Osteocyte (in vitro differentiated cells): ENCODE data around the gene SEMA4G. TPM values are rescaled to one million over a fixed set of nuclear protein-coding genes. Genes with fewer than 3 reads are reported as not detected.
"Not testable (repeated sequence)": the region's sequence is repeated elsewhere in the genome, so short reads cannot be mapped to it uniquely, and the experiment has no call there.

Experiments used
- DNase-seq: peaks from one replicate; pipeline ENCODE4 v3.0.0; 2021; ENCODE audit warnings: mixed read lengths; ENCODE audit not compliant: unreplicated experiment; ENCODE audit errors: extremely low spot score
- H3K27ac Mint-ChIP-seq: one replicate; pipeline ENCODE4 v1.8.0; 2021; ENCODE audit warnings: mild to moderate bottlenecking, mixed read lengths; ENCODE audit not compliant: unreplicated experiment
- H3K27me3 Mint-ChIP-seq: one replicate; pipeline ENCODE4 v1.8.0; 2021; ENCODE audit warnings: mixed read lengths; ENCODE audit not compliant: unreplicated experiment
- H3K36me3 Mint-ChIP-seq: one replicate; pipeline ENCODE4 v1.8.0; 2021; ENCODE audit warnings: mixed read lengths; ENCODE audit not compliant: unreplicated experiment
- H3K4me1 Mint-ChIP-seq: one replicate; pipeline ENCODE4 v1.8.0; 2021; ENCODE audit warnings: mixed read lengths; ENCODE audit not compliant: unreplicated experiment
- H3K4me3 Mint-ChIP-seq: one replicate; pipeline ENCODE4 v1.8.0; 2021; ENCODE audit warnings: mild to moderate bottlenecking, moderate library complexity, mixed read lengths; ENCODE audit not compliant: unreplicated experiment
- H3K9me3 Mint-ChIP-seq: one replicate; pipeline ENCODE4 v1.8.0; 2021; ENCODE audit warnings: mixed read lengths; ENCODE audit not compliant: unreplicated experiment
- total RNA-seq: library from RNA; stranded (reverse); gene quantifications from 2 replicates; pipeline ENCODE4 v1.2.1, GENCODE V29; 2021
- TF ChIP-seq, protein P1 (sequence below): fragments of 200-600 bp; sonication (generic); IDR thresholded peaks from 2 replicates; pipeline ENCODE4 v1.5.0; 2021; ENCODE audit warnings: antibody characterized with exemption, mild to moderate bottlenecking, moderate library complexity

SEMA4G gene
- total RNA-seq, 1 donor from 2014 or later = 7.1 TPM

GRCh38 chr10:100970076-100970913 lies 991 bp downstream of the SEMA4G start:
- peaks cover 4% of the 10 kb centered on the region for H3K36me3 Mint-ChIP-seq
- H3K27me3 Mint-ChIP-seq = no peaks in the 10 kb centered on the region
- H3K4me1 Mint-ChIP-seq = peaks cover 11% of the 10 kb centered on the region
- H3K27ac Mint-ChIP-seq = no peak overlapping the region
- H3K9me3 Mint-ChIP-seq = no peaks in the 10 kb centered on the region
- TF ChIP-seq, protein P1, sequence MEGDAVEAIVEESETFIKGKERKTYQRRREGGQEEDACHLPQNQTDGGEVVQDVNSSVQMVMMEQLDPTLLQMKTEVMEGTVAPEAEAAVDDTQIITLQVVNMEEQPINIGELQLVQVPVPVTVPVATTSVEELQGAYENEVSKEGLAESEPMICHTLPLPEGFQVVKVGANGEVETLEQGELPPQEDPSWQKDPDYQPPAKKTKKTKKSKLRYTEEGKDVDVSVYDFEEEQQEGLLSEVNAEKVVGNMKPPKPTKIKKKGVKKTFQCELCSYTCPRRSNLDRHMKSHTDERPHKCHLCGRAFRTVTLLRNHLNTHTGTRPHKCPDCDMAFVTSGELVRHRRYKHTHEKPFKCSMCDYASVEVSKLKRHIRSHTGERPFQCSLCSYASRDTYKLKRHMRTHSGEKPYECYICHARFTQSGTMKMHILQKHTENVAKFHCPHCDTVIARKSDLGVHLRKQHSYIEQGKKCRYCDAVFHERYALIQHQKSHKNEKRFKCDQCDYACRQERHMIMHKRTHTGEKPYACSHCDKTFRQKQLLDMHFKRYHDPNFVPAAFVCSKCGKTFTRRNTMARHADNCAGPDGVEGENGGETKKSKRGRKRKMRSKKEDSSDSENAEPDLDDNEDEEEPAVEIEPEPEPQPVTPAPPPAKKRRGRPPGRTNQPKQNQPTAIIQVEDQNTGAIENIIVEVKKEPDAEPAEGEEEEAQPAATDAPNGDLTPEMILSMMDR = no peak
- peak overlapping the region; percentile 71 for H3K4me3 Mint-ChIP-seq
- peak; percentile 70 for DNase-seq

DNA sequence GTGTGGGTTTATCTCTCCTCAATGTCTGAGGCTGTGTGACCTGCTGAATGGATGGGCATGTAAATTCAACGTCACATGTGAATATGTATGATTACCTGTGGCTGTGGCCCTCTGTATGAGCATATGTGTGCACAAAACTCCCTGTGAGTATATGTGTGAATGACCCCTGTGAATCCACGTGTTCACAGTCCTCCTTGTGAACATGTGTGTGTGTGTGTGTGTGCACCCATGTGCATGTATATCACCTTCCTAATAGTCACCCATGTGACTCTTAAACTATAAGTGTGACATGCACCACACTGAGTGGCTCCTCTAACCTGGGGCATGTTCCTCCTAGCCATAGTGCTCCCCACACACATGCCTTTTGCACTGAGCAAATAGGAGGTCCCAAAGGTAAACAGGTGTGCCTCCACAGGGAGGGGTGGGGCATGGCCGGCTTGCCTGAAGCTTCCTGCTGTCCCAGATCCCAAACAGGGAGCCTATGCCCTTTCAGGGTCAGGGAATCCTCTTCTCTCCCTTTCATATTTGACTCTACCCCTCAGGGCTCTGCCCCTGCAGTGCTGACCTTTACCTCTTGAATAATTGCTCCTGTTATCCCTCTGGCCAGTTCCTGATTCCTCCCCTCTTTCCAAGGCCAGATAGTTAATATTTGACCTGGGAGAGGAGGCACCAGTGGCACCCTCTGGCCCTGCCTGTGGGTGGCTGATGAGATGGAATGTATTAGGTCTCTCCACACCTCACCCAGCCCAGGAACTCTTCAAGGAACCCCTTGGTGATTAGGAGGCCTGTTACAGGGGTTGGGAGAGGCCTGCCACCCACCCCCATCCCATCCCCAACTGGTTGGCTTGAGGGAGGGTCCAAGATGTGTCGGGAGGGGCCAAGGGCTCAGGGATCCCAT lies 1.9 kb downstream of the SEMA4G start:
- Mint-ChIP-seq H3K9me3 (no peaks in the 10 kb centered on the region), H3K27ac (no peak overlapping the region), H3K36me3 (no peaks in the 10 kb centered on the region), H3K4me3 (no peak overlapping the region), H3K27me3 (no peaks in the 10 kb centered on the region), H3K4me1 (peaks cover 11% of the 10 kb centered on the region)
- DNase-seq = no peak
- TF ChIP-seq, protein P1 = no peak

DNA sequence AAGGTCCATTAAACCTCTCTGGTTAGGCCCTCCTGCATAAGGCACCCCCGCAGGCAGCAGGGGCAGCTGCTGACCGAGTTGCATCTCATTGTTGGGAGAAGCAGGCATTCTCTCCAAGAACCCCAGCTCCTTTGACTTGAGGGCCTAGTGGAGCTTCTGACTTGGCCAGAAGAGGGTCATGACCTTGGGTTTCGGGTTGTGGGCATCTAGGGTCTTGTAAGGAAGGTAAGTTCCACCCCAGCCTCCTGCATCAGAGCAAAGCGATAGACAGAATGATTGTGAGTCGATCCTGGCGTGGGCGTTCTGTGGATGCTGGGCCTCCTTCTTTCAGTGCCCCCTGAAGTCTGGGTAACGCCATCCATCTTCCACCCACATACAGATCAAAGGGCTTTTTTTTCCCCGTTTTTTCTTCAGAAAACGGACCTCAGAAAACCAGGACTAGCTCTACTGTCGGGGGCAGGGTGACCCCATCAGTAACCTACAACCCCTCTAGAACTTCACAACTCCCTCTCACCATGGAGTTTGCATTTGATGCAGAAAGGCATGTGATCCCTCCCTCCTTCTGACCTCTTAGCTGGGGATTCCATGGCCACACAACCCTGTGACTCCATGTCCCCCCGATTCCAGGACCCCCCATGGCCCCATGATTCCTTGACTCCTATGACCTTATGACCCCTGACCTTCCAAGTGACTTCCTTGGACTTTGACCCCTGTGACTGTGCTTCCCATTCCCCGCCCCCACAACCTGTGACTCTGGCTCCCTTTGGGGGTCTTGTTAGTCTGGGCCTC lies 3.0 kb downstream of the SEMA4G start:
- H3K4me3 Mint-ChIP-seq = no peak overlapping the region
- H3K9me3 Mint-ChIP-seq = no peaks in the 10 kb centered on the region
- H3K27me3 Mint-ChIP-seq = no peaks in the 10 kb centered on the region
- H3K36me3 Mint-ChIP-seq = no peaks in the 10 kb centered on the region
- TF ChIP-seq, protein P1 = no peak
- DNase-seq = no peak
- no peak overlapping the region for H3K27ac Mint-ChIP-seq
- H3K4me1 Mint-ChIP-seq = peaks cover 11% of the 10 kb centered on the region

- TF ChIP-seq, protein P1 = no peak
- Mint-ChIP-seq H3K9me3 (no peaks in the 10 kb centered on the region), H3K27ac (no peak overlapping the region), H3K4me1 (peaks cover 11% of the 10 kb centered on the region), H3K36me3 (no peaks in the 10 kb centered on the region), H3K27me3 (no peaks in the 10 kb centered on the region), H3K4me3 (no peak overlapping the region)
- DNase-seq = no peak
Observed at GRCh38 chr10:100972904-100973535, 3.7 kb downstream of the SEMA4G start.

GRCh38 chr10:100975397-100975796 lies 6.1 kb downstream of the SEMA4G start:
- H3K4me1 Mint-ChIP-seq, DNase-seq, H3K9me3 Mint-ChIP-seq, H3K36me3 Mint-ChIP-seq, H3K27ac Mint-ChIP-seq, H3K27me3 Mint-ChIP-seq, H3K4me3 Mint-ChIP-seq: not testable (repeated sequence)
